Spleen (tissue), 11 donors: ENCODE results near the gene TCIRG1. TPM values are rescaled to one million over a fixed set of nuclear protein-coding genes. Genes with fewer than 3 reads are reported as not detected.

Experiments used
- DNase-seq: peaks from one replicate; pipeline ENCODE4 v3.0.0-alpha.2; 2020
- H3K27ac ChIP-seq, 8 donors: fragments of 200-600 bp; sonication (generic) in 7 of 8; 1 replicate in 4 of 8; 2 replicates in 4 of 8; pipeline versions ENCODE4 v1.5.0 to v1.8.0; 2016 to 2021; ENCODE audit warnings: inconsistent platforms in 4 of 8, mild to moderate bottlenecking in 4 of 8, moderate library complexity in 1 of 8
- H3K27me3 ChIP-seq, 7 donors: fragments of 200-600 bp; sonication (generic) in 6 of 7; replicated peaks in 1 of 7; 1 replicate in 4 of 7; 2 replicates in 3 of 7; pipeline versions ENCODE4 v1.5.0 to v1.8.0; 2016 to 2021; ENCODE audit warnings: inconsistent platforms in 3 of 7, mild to moderate bottlenecking in 1 of 7
- H3K36me3 ChIP-seq, 6 donors: fragments of 200-600 bp; sonication (generic) in 5 of 6; 1 replicate in 4 of 6; 2 replicates in 2 of 6; pipeline versions ENCODE4 v1.5.0 to v1.8.0; 2016 to 2021; ENCODE audit warnings: inconsistent platforms in 2 of 6
- H3K4me1 ChIP-seq, 6 donors: fragments of 200-600 bp; sonication (generic) in 5 of 6; 1 replicate in 3 of 6; 2 replicates in 3 of 6; pipeline versions ENCODE4 v1.5.0 to v1.8.0; 2016 to 2021; ENCODE audit warnings: inconsistent platforms in 3 of 6
- H3K4me3 ChIP-seq, 8 donors: fragments of 200-600 bp; sonication (generic) in 7 of 8; 1 replicate in 4 of 8; 2 replicates in 4 of 8; pipeline versions ENCODE4 v1.5.0 to v1.8.0; 2016 to 2021; ENCODE audit warnings: inconsistent platforms in 4 of 8, mild to moderate bottlenecking in 4 of 8, moderate library complexity in 2 of 8
- H3K9me3 ChIP-seq, 8 donors: fragments of 200-600 bp; sonication (generic) in 7 of 8; 1 replicate in 4 of 8; 2 replicates in 4 of 8; pipeline versions ENCODE4 v1.5.0 to v1.8.0; 2016 to 2021; ENCODE audit warnings: inconsistent platforms in 4 of 8
- CTCF ChIP-seq, 11 experiments: fragments of 200-600 bp in 7 of 11; fragments of 450-650 bp in 4 of 11; sonication (generic) in 4 of 11; IDR thresholded peaks in 8 of 11; conservative IDR thresholded peaks in 3 of 11; 1 replicate in 7 of 11; 2 replicates in 4 of 11; pipeline versions ENCODE4 v1.4.0 to v1.8.0; 2016 to 2021; ENCODE audit warnings: antibody characterized with exemption in 11 of 11, inconsistent platforms in 4 of 11, mild to moderate bottlenecking in 1 of 11
- POLR2A ChIP-seq, 3 donors: fragments of 450-650 bp; IDR thresholded peaks; one replicate each; pipeline ENCODE4 v1.5.1; 2017; ENCODE audit warnings: antibody characterized with exemption in 3 of 3, mild to moderate bottlenecking in 1 of 3
- POLR2AphosphoS5 ChIP-seq, 3 donors: sonication (generic); formaldehyde crosslinking; IDR thresholded peaks; one replicate each; pipeline ENCODE4 v1.5.1; 2017; ENCODE audit warnings: antibody characterized with exemption in 3 of 3
- WGBS, 5 donors: extraction: QIAGEN DNeasy Blood & Tissue Kit in 3 of 5; methylation state at CpG; one replicate each; pipeline versions ENCODE4 v1.1.5 to v1.1.7; 2013 to 2018; 5-methylcytosine and 5-hydroxymethylcytosine counted together
- intact Hi-C: fragments of 100-400 bp; cut with DNase I; formaldehyde crosslinking; loops from one replicate; pipeline ENCODE4 v1.15.0; 2023; ENCODE audit warnings: low total_unique reads
- polyA plus RNA-seq, 3 donors: library from polyadenylated mRNA; stranded (reverse); fragments of 200-250 nt; gene quantifications; one replicate each; pipeline ENCODE4 v1.2.1, GENCODE V29; 2013
- total RNA-seq, 7 donors: library from RNA; depleted of rRNA in 3 of 7; stranded (reverse); fragments of >200 nt in 3 of 7; fragmentation: NEBNext Ultra II Directional in 4 of 7; extraction: Animal tissue kit (Norgen Biotek cat#: 25700) in 4 of 7; gene quantifications; one replicate each; pipeline versions ENCODE4 v1.1.0 to v1.2.1, GENCODE V29; 2016 to 2021
- donor health status: healthy with polysubstance abuse.
- donor health status: DM: no; HTN: no; CAD: no; lungs with moderate emphysema.
- donor health status: DM: no; HTN: no; CAD: no.
- donor health status: Bipolar disorder and iron deficiency.
- donor health status: healthy.
- donor health status: DM: no; HTN: no; CAD: no.
- donor health status: DM: yes; HTN: yes; CAD: no.

The TCIRG1 gene
- total and polyA plus RNA-seq, 10 donors: 199 to 707 (median 377) TPM

GRCh38 chr11:68008381-68009337 is 30.2 kb upstream of the TCIRG1 start:
- Histone ChIP-seq H3K4me1 (peaks cover 15 to 96% (median 70%) of the 10 kb centered on the region in 6 donors), H3K36me3 (peaks cover 0 to 3% (median 0%) of the 10 kb centered on the region in 6 donors), H3K27me3 (peaks cover 0 to 5% (median 0%) of the 10 kb centered on the region in 7 donors), H3K27ac (peak overlapping the region in 6 of 8 donors; percentile 83 to 93 (median 91)), H3K4me3 (peak overlapping the region in 1 of 8 donors; percentile 65), H3K9me3 (no peaks in the 10 kb centered on the region)
- 48 to 56% (median 51%) methylated on average over 16 to 27 of the region's 27 CpGs for WGBS, 5 donors
- peak; percentile 89 for DNase-seq
- intact Hi-C loops: no loop called here
- TF ChIP-seq POLR2A (IDR thresholded peaks at IDR 0.05) (no peak), CTCF (IDR thresholded peaks at IDR 0.05 in 8 of 11, conservative IDR thresholded peaks at IDR 0.05 in 3 of 11) (no peak), POLR2AphosphoS5 (IDR thresholded peaks at IDR 0.05) (peak; percentile 79 to 87 (median 81))

DNA sequence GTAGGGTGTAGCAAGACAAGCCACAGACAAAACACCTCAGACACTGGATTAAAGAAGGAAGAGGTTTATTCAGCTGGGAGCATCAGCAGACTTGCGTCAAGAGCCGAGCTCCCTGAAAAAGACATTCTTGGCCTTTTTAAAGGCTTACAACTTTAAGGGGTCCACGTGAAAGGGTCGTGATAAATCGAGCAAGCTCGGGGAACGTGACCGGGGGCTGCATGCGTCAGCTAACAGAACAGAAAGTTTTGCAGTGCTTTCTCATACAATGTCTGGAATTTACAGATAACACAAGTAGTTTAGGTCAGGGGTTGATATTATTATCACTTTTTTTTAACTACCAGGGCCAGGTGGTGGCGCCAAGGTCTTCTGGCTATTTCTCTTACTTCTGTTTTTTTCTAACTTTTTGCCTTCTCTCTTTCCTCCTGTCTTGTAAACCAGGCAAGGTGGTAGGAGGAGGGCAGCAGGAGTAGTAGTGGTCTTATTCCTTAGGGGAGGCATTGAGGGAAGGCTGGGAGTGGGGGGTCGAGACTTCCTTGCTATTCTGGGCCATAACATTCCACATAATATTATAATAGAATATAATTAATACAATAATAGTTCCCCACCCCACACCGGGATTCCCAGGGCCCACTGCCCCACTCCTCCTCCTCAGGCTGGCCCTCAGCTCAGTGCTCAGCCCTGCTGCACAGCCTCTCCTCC is 29.3 kb upstream of the TCIRG1 start:
- Histone ChIP-seq H3K4me1 (peaks cover 12 to 98% (median 73%) of the 10 kb centered on the region in 6 donors), H3K4me3 (peak overlapping the region in 5 of 8 donors; percentile 28 to 65 (median 38)), H3K9me3 (no peaks in the 10 kb centered on the region), H3K27me3 (peaks cover 0 to 5% (median 0%) of the 10 kb centered on the region in 7 donors), H3K27ac (peak overlapping the region; percentile 63 to 93 (median 90)), H3K36me3 (peaks cover 0 to 5% (median 0%) of the 10 kb centered on the region in 6 donors)
- DNase-seq: no peak
- intact Hi-C loops: no loop called here
- WGBS, 5 donors: 21 to 32% (median 23%) methylated on average over 12 of the region's 12 CpGs
- TF ChIP-seq POLR2AphosphoS5 (IDR thresholded peaks at IDR 0.05) (no peak), CTCF (IDR thresholded peaks at IDR 0.05 in 8 of 11, conservative IDR thresholded peaks at IDR 0.05 in 3 of 11) (peak in 3 of 11 experiments; percentile 8 to 22 (median 8))

DNA sequence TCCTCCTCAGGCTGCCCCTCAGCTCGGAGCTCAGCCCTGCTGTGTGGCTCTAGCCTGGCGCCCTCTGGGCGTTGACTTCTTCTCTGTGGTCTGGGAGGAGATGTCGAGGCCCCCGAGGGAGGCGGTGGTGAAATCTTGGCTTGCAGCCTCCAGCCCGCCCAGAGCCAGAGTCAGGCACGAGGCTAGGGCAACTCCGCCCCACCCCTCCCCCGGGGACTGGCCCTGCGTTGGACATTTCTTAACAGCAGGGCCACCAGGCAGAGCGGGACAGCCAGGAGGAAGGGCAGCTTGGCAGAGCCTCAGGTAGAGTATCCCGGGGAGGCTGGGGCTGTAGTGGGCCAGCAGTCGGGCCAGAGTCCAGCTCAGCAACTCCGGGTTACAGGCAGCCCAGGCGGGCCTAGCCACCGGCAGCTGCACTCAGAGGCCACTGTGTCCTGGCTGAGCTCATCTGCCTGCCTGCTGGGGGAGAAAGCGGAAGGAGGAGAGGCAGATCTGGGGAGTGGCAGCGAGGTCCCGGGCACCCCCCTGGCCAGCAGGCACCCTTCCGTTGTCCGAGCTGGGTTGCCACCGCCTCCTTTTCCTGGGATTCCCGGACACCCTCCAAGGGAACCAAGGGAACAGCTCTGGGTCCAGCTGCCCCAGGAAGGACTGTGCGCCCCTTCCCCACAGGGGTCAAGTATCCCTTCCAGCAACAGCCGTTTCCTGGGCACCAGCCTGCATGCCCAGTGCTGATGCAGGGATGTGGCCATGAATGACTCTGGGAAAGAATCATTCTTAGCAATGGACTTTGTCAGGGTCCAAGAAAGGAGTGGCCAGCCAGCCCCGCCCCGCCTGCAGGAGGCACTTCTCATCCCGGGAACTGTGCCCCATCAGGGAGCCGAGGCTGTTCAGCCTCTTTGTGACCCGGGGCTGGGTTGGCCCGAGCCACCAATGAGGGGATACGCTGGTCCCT is 28.5 kb upstream of the TCIRG1 start, which contains the start of gene ALDH3B1:
Gene ALDH3B1, plus strand, starts transcription at position 238 of the 952 bp plus-strand sequence. CDS start 4,971 bp downstream, outside the sequence.
- Histone ChIP-seq H3K9me3 (no peaks in the 10 kb centered on the region), H3K27ac (peak within 1 kb of the TSS; percentile 63 to 93 (median 90)), H3K4me1 (peaks cover 11 to 97% (median 72%) of the 10 kb centered on the region in 6 donors), H3K36me3 (peaks cover 0 to 12% (median 0%) of the 10 kb centered on the region in 6 donors), H3K4me3 (peak within 1 kb of the TSS in 6 of 8 donors; percentile 28 to 65 (median 34)), H3K27me3 (peaks cover 0 to 5% (median 0%) of the 10 kb centered on the region in 7 donors)
- 23 to 41% (median 29%) methylated on average over 22 to 33 of the region's 33 CpGs for WGBS, 5 donors
- intact Hi-C loops: no loop called here
- peak; percentile 84 to 88 (median 86) for TF ChIP-seq POLR2AphosphoS5 (IDR thresholded peaks at IDR 0.05)
- peak in 1 of 3 donors; percentile 7 for TF ChIP-seq POLR2A (IDR thresholded peaks at IDR 0.05)
- TF ChIP-seq CTCF (IDR thresholded peaks at IDR 0.05 in 8 of 11, conservative IDR thresholded peaks at IDR 0.05 in 3 of 11): no peak
- peak; percentile 93 for DNase-seq
